NOMO-1 treated with DMSO at 0.1 percent for 48 hours (cell line): ENCODE measurements around the gene CFAP99.
"Not testable (repeated sequence)": the region's sequence is repeated elsewhere in the genome, so short reads cannot be mapped to it uniquely, and the experiment has no call there.

Experiments used
- DNase-seq: peaks from one replicate; lab custom pipeline; 2025; ENCODE audit not compliant: unreplicated experiment; lab: John Stamatoyannopoulos, UW

The CFAP99 gene

GRCh38 chr4:2465032-2465431, 46.3 kb downstream of the CFAP99 start:
- DNase-seq: no peak

- not testable (repeated sequence) for DNase-seq
These were observed 46.8 kb downstream of the CFAP99 start for GRCh38 chr4:2465544-2465943.

DNA sequence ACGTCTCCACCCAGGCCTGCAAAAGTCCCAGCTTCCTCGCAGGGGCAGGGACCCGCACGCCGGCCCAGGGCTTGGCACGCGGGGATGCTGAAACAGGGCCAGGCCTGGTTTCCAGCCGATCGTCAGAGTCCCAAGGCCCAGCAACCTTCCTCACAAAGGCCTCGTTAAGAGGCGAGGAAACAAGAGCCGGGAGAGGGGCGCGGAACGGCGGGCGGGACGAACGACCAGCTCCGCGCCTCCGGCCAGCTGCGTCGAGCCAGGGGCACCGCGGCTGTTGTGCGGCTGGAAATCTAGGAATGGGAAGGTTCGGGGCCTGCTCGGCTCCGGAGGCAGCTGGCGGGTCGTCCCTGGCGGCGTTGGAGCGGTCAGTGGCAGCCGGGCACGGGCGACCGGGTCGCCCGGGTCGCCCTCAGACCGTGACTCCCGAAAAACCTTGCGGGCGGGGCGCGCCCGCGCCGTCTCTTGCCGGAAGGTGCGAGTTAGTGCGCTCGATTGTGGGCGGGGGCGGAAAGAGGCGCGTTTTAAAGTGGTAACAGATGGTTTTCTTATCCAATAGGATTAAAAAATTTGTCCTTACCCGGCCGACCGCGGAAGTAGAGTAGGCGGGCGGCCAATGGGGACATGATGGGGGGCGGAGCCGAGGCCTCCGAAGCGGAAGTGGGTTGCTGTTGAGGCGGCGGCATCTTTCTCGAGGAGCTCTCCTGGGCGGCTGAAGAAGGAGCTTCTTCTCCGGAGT, 49.9 kb downstream of the CFAP99 start, which contains the start of gene RNF4:
Gene RNF4 (plus strand): TSS at position 651 of the 736 bp plus-strand sequence. CDS start 21,388 bp downstream, outside the sequence.
- DNase-seq: peak; percentile 96

- DNase-seq: peak; percentile 25
These were observed 50.6 kb downstream of the CFAP99 start for GRCh38 chr4:2469192-2469984.

GRCh38 chr4:2470791-2471190, 52.0 kb downstream of the CFAP99 start:
- DNase-seq: no peak

DNA sequence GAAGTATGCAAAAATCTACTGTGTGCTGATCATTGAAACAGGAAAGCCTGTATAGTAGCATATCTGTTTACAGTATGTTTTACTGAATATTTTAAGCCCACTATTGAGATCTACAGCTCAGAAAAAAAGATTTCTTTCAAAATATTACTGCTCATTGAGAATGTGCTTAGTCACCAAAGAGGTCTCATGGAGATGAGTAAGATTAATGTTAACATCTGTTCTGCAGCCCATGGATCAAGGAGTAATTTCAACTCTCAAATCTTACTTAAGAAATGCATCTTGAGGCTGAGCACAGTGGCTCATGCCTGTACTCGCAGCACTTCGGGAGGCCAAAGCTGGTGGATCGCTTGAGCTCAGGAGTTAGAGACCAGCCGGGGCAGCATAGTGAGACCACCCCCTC, 53.4 kb downstream of the CFAP99 start:
- DNase-seq: no peak

- DNase-seq: no peak
These were observed 59.5 kb downstream of the CFAP99 start for GRCh38 chr4:2478229-2478628.

DNA sequence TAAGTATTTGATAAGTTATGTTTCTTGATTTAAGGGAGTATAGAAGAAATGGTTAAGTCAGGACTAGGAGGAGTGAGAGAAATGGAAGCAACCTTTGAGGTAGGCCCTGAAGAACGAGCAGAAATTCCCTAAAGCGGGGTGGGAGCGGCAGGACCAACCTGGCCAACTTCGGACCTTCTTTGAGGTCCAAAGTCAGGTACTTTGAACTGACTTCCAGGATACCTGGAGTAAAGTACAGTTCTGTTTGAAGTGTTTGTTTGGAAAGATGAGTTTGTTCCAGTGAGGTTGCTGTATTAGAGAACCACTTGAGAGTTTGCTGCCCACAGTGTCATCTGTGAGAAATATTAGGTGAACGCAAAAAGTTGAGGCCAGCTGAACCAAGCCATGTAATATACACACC, 61.9 kb downstream of the CFAP99 start:
- DNase-seq: no peak

DNA sequence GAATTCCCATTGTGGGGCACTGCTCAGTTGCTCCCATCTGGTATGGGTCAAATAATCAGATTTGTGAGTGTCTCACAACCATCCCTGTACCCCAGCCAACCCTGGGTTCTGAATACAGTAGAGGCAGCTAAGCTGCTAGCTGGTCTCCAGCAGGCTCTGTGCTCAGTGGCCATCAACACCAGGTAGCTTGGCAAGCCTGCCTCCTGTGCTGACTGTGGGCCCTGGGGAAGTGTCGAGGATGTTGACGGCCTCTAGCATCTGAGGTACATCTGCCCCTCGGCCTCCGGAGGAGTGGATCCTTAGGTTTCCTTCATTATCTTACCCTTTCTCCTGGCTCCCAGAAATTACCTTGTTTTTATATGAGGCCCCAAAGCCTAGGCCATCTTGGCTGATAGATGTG, 63.4 kb downstream of the CFAP99 start:
- no peak for DNase-seq

DNA sequence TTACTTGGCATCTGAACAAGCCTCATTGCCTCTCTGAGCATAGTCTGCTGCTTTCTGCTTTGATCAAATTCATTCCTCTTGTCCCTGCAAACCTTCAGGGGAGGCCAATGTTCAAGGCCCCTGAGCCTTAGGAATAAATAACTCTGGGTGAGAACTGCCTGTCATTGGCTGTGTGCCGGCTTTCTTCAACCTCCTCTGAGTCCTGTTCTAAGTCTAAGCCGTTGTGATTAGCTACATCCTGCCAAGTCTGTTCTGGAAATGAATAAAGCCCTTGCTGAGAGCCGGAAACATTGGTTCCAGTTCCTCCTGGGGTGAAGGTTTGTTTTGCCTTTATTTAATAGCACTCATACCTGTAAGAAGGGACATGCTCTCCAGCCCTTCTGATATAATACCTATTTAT, 63.9 kb downstream of the CFAP99 start:
- DNase-seq: no peak

GRCh38 chr4:2483237-2483636, 64.5 kb downstream of the CFAP99 start:
- no peak for DNase-seq

DNA sequence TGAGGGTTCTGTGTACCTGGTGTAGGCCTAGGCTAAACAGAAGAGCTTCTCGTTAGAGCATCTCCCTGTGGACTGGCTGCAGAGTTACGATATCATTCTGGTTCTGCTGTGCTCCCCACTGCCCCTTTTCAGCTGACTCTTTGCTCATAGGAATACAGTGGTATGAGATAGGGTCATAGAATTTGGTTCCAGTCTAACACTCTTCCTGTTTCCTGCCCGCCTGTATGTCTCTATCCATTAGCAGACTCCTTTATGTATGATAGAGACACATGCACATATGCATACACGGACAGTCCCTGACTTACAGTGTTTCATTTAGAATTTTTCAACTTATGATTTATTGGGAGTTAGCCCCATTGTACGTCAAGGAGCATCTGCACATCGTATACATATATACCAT, 65.4 kb downstream of the CFAP99 start:
- DNase-seq: peak; percentile 9

- DNase-seq: peak; percentile 99
These were observed 66.2 kb downstream of the CFAP99 start for GRCh38 chr4:2484993-2485392.

GRCh38 chr4:2485956-2486355, 67.2 kb downstream of the CFAP99 start:
- peak; percentile 22 for DNase-seq

DNA sequence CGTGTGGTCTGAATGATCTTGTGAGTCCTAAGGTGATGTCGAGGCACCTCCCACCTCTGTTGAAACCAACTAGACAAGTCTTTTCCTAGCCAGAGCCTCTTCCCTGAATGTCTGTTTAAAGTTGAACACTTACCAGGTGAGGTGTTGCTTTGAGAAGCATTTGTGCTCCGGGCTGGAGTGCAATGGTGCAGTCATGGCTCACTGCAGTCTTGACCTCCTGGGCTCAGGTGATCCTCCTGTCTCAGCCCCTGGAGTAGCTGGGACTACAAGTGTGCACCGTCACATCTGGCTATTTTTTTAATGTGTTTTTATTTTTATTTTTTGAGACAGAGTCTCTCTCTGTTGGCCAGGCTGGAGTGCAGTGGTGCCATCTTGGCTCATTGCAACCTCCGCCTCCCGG, 68.2 kb downstream of the CFAP99 start:
- DNase-seq: no peak

- DNase-seq: no peak
These were observed 68.9 kb downstream of the CFAP99 start for GRCh38 chr4:2487632-2488031.

GRCh38 chr4:2489081-2489805, 70.5 kb downstream of the CFAP99 start:
- DNase-seq: no peak

GRCh38 chr4:2489841-2490552, 71.2 kb downstream of the CFAP99 start:
- no peak for DNase-seq

- DNase-seq: no peak
These were observed 74.2 kb downstream of the CFAP99 start for GRCh38 chr4:2492970-2493369.

DNA sequence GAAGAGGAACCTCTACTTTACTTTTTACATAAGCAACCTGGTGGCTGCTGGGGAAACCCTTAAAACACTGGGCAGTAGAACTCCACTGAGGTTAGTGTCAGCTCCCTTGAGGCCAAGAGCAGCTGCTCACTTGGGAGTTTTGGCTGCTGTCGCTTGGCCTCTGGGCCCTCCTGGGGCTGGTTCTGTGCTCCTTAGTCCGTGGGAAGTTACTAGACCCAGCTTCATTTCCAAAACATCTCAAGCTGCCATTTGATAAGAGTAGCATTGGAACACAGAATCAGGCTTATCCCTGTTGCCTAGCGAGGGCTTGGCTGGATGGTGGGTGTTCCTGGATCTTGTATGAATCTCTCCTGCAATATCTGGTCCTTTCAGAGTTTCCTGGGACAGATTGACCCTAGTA, 76.2 kb downstream of the CFAP99 start:
- DNase-seq: no peak

GRCh38 chr4:2497324-2497723, 78.6 kb downstream of the CFAP99 start:
- DNase-seq: no peak
